Measurements from ENCODE around the gene MYOF. TPM values are rescaled to one million over a fixed set of nuclear protein-coding genes. Genes with fewer than 3 reads are reported as not detected.

Gene MYOF, protein sequence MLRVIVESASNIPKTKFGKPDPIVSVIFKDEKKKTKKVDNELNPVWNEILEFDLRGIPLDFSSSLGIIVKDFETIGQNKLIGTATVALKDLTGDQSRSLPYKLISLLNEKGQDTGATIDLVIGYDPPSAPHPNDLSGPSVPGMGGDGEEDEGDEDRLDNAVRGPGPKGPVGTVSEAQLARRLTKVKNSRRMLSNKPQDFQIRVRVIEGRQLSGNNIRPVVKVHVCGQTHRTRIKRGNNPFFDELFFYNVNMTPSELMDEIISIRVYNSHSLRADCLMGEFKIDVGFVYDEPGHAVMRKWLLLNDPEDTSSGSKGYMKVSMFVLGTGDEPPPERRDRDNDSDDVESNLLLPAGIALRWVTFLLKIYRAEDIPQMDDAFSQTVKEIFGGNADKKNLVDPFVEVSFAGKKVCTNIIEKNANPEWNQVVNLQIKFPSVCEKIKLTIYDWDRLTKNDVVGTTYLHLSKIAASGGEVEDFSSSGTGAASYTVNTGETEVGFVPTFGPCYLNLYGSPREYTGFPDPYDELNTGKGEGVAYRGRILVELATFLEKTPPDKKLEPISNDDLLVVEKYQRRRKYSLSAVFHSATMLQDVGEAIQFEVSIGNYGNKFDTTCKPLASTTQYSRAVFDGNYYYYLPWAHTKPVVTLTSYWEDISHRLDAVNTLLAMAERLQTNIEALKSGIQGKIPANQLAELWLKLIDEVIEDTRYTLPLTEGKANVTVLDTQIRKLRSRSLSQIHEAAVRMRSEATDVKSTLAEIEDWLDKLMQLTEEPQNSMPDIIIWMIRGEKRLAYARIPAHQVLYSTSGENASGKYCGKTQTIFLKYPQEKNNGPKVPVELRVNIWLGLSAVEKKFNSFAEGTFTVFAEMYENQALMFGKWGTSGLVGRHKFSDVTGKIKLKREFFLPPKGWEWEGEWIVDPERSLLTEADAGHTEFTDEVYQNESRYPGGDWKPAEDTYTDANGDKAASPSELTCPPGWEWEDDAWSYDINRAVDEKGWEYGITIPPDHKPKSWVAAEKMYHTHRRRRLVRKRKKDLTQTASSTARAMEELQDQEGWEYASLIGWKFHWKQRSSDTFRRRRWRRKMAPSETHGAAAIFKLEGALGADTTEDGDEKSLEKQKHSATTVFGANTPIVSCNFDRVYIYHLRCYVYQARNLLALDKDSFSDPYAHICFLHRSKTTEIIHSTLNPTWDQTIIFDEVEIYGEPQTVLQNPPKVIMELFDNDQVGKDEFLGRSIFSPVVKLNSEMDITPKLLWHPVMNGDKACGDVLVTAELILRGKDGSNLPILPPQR (N-terminal part only)
- 10 to 100 TPM; 28.4 to 33.5 (median 32.9) TPM for polyA plus RNA-seq (ENCODE audit: insufficient read length in 4 of 4)

DNA sequence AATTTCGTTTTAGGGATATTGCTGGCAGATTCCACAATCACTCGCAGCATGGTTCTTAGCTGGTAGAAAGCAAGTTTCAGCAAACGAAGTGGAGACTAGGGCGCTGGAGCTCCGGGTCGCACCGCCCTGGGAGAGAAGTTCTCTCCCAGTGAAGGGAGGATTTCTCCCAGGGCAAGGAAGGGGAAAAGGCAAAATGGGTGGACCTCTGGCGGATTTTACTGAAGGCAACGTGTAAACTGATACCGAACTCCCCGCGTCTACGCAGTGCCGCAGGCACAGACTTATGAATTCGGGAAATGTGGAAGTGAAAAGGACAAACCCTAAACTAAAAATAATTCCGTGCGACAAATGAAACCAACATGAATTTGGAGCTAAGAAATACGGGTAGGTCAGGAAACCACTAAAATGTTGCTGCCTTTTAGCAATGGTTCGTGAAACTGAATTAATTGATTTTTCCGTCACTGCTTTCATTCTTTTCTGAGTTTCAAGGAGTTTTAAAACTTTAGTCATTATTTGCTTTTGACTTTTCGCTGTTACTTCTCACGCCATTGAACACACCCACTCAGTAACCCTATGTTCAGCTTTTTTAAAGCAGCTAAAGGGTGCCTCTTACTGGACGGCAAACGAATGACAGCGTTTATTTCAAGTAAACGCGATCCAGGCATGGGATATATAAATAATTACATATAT, at the start of gene MYOF:
MYOF (minus strand) TSS at position 190 of the 690 bp plus-strand sequence; CDS start at position 50, 140 bp downstream.
- peak in 3 of 4 donors; percentile 77 to 93 (median 77) for DNase-seq (ENCODE audit: low read depth in 4 of 4, low spot score in 2 of 4)

DNA sequence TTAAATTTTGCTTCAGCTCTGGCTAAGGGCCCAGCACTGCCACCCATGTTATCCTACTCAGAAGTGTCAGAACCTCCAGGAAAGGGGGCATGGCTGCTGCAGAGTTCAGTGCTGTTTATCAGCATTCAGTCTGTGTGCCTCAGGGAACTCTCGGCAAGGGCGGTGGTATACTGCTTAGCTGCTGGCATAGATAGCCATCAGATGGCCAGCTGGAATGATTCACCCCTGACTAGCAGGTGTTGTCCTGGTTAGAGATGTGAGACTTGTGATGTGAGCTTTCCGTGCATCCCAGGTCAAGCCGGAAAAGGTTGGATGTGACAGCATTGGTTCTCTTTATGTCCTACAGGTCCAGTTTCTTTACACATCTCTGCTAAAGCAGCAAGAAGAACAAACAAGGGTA, 36.4 kb upstream of the MYOF start:
- DNase-seq (ENCODE audit: low read depth in 4 of 4, low spot score in 2 of 4): no peak

DNA sequence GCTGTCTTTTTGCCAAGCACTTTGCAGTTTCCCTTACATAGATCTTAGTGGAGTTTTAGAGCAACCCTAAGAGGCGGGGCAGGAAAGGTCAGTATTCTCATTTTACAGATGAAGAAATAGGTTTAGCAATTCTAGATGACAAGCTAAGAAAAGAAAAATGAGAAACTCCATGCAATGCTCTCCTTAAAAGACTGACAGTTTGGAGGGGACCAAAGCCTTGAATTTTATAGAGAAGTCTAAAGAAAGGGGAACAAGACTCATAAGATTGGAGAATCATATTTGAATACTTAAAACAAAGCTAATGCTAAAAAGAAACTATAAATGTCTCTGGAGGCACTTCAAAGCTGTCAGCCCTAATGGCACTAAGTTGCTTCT, 33.9 kb upstream of the MYOF start:
- no peak for DNase-seq (ENCODE audit: low read depth in 4 of 4, low spot score in 2 of 4)

DNA sequence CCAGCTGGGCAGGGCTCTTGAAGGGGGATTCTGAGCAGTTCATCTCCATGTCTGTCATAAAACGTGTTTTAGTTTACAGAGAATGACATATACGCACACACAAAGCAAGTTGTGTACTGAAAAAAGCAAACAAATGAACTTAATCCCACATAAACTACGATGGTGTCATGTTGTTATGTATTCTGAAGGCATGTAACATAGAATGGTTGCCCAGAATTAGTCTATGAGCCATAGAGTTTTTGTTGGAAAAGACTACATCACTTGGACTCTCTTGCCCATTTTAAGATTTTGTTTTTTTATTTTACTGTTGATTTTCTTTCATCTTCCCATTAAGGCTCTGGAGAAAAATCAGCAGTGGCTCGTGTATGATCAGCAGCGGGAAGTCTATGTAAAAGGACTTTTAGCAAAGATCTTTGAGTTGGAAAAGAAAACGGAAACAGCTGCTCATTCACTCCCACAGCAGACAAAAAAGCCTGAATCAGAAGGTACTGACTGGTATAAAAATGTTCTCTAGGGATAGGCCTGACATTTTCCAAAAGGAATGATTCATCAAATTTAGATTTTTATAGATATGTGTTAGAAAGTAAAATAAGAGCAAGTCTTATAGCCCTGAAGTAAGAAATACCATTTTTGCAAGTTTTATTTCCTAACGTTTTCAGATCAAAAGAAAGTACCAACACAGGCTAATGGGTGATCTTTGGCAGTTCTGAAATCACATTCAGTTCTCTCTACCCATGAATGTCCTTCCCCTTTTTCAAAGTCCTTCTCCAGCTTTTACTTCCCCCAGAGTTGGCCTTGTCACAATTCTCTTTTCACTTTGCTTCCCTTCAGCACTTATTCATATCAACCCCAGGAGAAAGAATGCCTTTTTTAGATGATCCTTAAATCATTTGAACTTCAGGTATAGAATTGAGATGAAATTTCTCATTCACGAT, 33.2 kb upstream of the MYOF start:
- DNase-seq (ENCODE audit: low read depth in 4 of 4, low spot score in 2 of 4): no peak

DNA sequence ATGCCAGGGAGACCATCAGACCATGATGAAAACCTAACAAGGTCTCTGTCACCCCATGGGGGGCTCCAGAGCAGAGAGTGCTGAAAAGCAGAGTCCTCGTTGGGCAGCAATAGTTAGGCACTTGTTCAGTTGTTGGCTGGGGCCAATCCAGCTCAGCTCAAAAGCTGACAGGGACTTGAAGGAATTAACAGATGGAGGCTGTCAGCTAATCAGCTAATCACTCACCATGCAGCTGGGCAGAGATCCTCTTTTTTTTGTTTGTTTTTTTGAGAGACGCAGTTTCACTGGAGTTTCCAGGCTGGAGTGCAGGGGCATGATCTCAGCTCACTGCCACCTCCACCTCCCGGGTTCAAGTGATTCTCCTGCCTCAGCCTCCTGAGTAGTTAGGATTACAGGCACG, 32.4 kb upstream of the MYOF start:
- DNase-seq (ENCODE audit: low read depth in 4 of 4, low spot score in 2 of 4): no peak

DNA sequence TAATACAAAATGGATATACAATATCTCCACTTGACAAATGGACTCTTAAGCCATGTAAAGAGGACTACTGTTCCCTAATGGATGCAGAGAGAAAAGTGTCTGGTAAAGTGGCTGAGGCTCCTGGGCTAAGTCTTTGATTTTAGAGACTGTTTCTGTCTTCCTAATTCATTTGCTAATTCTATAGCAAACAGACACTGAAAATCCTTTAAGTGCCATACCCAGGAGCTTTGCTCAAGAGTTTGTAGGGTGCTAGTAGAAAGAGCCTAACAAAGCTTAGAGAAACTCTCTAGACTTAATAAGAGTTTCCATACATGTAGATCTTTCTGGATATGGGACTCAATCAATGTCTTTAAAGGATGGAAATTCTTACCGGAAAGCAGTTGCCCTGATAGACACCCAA, 31.0 kb upstream of the MYOF start:
- no peak for DNase-seq (ENCODE audit: low read depth in 4 of 4, low spot score in 2 of 4)

DNA sequence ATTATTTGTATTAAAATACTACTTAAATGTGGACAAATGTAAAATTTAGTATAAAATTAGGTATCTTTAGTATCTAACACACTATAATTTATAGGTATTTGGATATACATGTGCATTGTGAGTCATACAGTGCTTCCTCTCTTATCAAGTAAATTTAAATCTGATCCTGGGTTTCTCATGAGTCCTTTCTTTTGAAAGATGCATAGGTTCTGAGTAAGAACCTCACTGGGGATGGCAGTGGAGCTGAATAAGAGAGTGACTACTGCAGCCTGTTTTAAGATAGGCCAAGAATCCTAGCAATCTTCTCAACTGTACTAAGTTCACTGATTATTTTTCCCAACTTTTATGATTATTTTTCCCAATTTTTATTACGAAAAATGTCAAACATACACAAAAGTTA, 30.4 kb upstream of the MYOF start:
- DNase-seq (ENCODE audit: low read depth in 4 of 4, low spot score in 2 of 4): no peak

DNA sequence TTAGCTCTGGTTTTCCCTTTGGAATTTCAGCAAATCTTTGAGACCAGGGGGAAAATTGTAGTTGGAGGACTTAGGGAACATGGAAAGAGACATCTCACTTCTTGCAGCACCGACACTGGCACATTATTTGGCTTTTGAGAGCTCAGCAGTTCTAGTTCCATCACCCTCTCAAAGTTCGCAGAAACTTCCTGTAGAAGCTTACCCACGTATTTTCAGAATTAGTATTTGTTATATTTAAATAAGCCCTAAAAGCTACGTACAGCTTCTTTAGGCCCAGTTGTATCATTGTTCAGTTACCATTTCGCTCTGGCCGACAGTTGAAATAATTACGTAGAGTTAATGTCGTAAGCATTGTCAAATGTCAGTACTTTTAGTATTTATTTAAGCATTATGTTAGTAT, 27.7 kb upstream of the MYOF start:
- no peak for DNase-seq (ENCODE audit: low read depth in 4 of 4, low spot score in 2 of 4)

DNA sequence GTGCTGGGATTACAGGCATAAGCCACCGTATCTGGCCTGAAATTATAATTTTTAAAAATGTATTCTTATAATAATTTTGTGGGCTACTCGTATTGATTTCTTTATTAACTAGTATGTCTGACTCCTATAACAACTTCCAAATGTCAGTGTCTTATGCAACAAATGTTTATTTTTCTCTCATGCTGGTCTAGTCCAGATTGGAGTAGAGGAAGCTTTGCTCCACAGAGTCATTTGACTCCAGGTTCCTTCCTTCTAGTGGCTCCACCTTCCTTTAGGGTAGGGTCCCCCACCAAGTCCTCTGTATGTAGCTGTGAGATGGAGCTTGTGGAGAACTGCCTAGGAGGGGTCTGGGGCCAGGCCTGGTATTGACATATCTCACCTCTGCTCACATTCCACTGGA, 22.9 kb upstream of the MYOF start:
- DNase-seq (ENCODE audit: low read depth in 4 of 4, low spot score in 2 of 4): no peak

DNA sequence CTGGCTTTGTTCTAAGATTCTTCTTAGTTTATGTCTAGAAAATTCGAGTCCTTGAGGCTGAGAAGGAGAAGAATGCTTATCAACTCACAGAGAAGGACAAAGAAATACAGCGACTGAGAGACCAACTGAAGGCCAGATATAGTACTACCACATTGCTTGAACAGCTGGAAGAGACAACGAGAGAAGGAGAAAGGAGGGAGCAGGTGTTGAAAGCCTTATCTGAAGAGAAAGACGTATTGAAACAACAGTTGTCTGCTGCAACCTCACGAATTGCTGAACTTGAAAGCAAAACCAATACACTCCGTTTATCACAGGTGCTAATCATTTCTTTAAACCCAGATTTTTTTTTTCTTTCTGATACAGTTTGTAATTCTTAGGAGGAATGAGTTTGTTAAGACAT, 20.9 kb upstream of the MYOF start:
- DNase-seq (ENCODE audit: low read depth in 4 of 4, low spot score in 2 of 4): no peak

DNA sequence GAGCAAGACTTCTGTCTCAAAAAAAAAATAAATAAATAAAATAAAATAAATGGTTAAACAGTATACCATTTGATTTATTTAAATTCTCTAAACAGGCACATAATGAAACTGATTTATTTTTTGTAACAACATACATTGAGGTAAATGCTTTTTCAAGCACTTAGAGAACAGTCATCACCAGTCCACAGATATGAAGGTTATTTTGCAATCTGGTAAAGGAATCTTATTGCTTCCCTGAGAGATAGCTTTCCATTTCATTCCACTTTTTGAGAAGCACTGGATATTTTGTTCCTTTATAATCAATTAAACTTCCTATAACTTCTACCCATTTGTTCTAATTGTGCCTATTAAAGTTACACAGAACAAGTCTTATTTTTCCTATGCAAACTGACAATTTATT, 19.5 kb upstream of the MYOF start:
- no peak for DNase-seq (ENCODE audit: low read depth in 4 of 4, low spot score in 2 of 4)

DNA sequence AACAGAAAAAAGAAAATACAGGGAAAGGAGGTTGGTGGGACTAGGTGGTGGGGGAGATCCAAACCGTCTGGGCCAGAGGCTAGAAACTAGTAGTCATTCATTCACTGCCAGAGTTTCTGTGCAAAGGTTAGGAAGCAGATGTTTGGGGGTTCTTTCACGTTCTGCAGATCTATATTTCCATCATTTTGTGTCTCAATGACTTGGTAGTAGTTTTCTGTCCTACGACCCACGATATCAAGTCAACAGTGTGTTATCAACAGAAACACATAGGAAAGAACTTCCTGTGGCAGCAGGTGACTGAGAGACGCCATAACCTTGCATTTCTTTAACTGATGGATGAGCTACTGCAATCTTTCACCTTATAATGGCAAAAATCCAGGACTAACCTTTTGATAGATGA, 16.0 kb upstream of the MYOF start:
- DNase-seq (ENCODE audit: low read depth in 4 of 4, low spot score in 2 of 4): no peak

DNA sequence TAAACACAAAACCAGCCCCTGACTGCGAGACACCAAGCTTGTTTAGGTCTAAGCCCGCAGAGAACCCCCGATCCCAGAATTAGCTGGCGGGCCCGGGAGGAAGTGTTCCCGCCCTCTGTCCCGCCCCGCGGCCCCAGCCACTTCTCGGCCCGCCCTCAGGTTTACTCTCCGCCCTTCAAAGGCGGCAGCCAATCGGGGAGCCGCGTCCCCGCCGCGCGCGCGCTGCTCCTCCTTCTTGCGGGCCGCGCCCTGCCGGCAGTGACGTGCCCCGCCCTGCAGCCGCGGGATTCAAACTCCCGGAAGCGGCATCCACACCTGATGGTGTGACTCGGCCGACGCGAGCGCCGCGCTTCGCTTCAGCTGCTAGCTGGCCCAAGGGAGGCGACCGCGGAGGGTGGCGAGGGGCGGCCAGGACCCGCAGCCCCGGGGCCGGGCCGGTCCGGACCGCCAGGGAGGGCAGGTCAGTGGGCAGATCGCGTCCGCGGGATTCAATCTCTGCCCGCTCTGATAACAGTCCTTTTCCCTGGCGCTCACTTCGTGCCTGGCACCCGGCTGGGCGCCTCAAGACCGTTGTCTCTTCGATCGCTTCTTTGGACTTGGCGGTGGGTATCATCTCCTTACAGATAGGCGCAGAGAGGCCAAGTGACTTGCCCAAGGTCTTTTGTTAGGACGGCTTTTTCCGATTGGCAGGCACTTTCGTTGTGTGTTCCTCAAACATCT, 14.3 kb upstream of the MYOF start, which contains the start of gene CEP55:
CEP55 (plus strand) TSS at position 291 of the 720 bp plus-strand sequence. CDS start 3,440 bp downstream, outside the sequence.
- DNase-seq (ENCODE audit: low read depth in 4 of 4, low spot score in 2 of 4): peak; percentile 70 to 88 (median 84)

DNA sequence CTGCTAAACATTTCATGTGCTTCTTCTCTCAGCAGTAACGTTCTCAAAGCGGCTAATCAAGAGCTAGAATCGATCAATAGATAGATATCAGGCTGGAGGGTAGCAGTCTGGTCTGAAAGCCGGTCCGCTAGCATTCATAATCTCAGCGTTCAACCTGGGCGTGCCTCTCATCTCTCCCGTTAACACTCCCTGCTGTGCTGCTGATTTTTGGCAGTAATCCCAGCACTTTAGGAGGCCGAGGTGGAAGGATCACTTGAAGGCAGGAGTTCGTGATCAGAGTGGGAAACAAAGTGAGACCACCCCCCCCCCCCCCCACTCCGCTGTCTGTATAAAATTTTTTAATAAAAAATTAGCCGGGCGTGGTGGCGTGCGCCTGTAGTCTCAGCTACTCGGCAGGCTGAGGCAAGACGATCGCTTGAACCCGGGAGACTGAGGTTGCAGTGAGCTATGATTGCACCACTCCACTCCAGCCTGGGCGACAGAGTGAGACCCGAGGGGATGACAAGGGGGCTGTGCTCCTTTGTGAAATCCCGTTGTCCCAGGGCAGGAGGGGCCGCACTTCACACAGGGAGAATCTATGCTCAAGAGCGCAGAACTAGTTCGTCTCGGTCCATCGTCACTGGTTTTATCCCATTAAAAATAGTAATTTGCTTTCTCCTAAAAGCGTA, 13.7 kb upstream of the MYOF start:
- no peak for DNase-seq (ENCODE audit: low read depth in 4 of 4, low spot score in 2 of 4)

DNA sequence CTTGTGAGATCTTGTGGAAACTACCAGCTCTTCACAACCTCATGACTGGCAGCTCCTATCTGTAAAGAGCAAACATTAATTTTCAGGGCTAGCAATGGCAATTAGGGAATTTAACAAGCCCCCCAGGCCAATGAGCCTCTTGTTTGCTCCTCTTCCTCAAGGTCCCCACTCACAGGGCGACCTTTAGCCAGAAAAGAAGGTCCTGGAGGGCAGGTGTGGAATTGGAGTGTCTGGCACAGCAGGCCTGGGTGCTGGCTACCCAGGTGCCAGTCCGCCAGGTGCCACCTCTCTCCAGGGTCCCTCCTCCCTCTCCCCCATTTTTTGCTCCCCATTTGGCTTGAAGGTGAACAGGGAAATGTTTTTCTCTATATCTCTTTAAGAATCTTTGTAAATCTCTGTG, 12.4 kb upstream of the MYOF start:
- no peak for DNase-seq (ENCODE audit: low read depth in 4 of 4, low spot score in 2 of 4)

DNA sequence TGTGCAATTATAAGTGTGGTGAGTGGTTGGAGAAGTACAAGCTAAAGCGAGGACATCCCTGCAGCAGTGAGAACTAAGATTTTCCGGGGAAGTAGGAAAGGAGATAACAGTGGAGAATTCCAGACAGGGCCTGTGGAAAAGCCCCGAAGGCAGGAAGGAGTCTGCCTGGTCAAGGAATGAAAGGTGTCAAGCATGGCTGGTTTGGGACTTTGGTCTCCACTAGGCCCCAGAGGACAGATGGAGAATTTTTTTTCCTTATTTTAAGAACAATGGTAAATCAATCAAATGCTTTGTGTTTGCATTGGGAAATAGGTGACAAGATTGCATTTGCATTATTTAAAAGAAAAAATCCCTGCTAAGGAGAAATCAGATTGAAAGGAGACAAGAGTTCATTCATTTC, 11.0 kb upstream of the MYOF start:
- no peak for DNase-seq (ENCODE audit: low read depth in 4 of 4, low spot score in 2 of 4)

DNA sequence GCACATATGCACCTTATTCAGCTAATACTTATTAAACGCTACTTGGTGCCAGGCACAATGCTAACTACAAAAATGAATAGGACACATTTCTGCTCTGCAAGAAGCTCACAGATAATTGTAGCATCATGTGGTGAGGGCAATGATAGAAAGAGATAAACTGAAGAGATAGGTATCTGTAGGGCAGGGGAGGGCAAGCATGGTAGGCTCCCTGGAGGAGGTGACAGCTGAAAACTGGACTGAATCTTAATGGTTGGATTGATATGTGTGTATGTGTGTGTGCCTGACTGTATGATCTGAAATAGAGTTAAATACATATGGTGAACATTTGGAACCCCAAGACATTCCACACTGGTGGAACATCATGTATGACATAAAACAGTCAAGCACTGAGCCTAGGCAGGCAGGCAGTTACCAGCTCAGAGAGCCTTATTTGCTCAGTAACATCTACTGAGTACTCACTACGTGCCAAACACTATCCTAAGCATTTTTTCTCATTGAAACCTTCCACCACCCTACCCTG, 9.5 kb upstream of the MYOF start:
- DNase-seq (ENCODE audit: low read depth in 4 of 4, low spot score in 2 of 4): no peak

All from left renal cortex interstitium (tissue), 4 donors.